GM19238 (cell line): ENCODE results near the gene ZNF212.
"Not testable (repeated sequence)": the region's sequence is repeated elsewhere in the genome, so short reads cannot be mapped to it uniquely, and the experiment has no call there.

Source experiments
- DNase-seq: peaks from one replicate; pipeline ENCODE4 v3.0.0; 2011; ENCODE audit warnings: low spot score; ENCODE audit not compliant: insufficient read length

The ZNF212 gene

GRCh38 chr7:149218469-149219420 lies 20.7 kb upstream of the ZNF212 start:
- DNase-seq = no peak

- no peak for DNase-seq
These were observed 18.9 kb upstream of the ZNF212 start for GRCh38 chr7:149220534-149220933.

DNA sequence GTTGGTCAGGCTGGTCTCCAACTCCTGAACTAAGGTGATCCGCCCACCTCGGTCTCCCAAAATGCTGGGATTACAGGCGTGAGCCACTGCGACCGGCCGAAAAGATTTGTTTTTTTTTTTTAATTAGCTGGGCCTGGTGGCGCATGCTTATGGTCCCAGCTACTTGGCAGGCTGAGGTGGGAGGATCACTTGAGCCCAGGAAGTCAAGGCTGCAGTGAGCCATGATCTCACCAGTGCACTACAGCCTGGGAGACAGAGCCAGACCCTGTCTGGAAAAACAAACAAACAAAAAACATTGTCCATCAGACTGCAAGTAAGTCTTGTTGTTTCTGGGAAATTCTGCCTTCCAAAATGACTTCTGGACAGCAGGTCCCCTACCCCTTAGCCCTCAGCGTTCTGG lies 16.3 kb upstream of the ZNF212 start:
- DNase-seq = no peak

DNA sequence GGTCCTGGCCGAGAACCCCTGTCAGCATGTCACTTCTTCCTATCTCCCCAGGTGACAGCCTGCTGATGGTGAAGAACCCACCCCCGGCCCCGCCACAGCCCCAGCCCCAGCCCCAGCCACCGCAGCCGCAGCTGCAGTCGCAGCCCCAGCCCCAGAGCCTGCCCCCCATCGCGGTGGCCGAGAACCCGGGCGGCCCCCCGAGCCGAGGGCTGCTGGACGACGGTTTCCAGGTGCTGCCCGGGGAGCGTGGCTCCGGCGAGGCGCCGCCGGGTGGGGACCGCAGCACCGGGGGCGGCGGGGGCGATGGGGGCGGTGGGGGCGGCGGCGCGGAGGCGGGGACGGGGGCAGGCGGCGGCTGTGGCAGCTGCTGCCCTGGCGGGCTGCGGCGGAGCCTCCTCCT lies 15.7 kb upstream of the ZNF212 start:
- DNase-seq = no peak

DNA sequence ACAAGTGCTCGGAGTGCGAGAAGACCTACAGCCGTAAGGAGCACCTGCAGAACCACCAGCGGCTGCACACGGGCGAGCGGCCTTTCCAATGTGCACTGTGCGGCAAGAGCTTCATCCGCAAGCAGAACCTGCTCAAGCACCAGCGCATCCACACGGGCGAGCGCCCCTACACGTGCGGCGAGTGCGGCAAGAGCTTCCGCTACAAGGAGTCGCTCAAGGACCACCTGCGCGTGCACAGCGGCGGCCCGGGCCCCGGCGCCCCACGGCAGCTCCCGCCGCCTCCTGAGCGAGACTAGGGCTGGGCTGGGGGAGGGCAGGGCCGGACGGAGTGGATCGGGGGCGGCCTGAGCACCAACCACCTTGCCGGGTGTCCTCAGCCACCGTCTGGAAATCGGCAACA lies 15.1 kb upstream of the ZNF212 start:
- DNase-seq = no peak

DNA sequence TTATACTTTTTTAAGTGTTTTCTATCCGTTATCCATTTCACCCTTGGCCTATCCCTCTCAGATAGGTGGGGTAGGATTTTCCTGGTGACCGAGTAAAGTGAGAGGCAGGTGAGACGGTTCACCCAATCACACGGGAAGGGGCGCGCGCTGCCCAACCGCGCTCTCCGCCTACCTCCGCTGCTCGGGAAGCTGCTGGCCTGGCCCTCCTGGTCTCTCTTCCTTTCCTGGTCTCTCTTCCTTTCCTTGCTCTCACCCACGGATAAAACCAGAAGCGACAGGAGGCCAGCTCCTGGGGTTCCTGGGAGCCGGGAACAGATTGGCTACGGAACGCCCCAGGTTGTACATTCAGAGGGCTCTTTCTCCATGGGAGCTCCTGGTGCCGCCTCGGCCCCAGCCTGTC lies 14.3 kb upstream of the ZNF212 start:
- no peak for DNase-seq

DNA sequence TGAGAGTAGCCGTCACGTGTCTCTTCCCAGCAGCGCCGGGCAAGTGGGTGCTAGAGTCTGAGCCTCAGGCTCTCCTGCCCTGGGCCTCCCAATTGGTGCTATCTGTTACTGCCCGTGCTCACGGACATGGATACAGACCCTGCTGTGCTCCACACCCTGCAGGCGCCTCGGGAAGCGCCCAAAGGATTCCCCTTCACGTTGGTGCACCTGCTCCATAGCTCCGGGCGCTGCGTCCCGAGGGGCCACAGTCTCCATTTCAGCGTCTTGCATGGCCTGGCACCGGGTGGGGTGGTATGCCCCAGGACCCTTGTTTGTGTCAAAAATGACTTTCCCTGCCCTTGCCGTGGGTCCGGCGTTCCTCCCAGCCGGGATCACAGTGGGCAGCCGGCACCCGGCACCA lies 13.8 kb upstream of the ZNF212 start:
- DNase-seq = no peak

DNA sequence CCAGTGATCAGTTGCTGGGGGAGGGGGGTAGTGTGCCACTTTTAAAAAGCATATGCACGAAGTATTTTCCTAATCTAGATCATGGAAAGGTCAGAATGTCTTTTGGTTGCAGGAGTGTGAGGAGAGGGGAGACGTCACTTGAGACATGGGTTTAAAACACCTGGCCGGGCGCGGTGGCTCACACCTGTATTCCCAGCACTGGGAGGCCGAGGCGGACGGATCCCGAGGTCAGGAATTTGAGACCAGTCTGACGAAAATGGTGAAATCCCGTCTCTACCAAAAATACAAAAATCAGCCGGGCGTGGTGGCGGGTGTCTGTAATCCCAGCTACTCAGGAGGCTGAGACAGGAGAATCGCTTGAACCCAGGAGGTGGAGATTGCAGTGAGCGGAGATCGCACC lies 13.1 kb upstream of the ZNF212 start:
- DNase-seq = not testable (repeated sequence)

DNA sequence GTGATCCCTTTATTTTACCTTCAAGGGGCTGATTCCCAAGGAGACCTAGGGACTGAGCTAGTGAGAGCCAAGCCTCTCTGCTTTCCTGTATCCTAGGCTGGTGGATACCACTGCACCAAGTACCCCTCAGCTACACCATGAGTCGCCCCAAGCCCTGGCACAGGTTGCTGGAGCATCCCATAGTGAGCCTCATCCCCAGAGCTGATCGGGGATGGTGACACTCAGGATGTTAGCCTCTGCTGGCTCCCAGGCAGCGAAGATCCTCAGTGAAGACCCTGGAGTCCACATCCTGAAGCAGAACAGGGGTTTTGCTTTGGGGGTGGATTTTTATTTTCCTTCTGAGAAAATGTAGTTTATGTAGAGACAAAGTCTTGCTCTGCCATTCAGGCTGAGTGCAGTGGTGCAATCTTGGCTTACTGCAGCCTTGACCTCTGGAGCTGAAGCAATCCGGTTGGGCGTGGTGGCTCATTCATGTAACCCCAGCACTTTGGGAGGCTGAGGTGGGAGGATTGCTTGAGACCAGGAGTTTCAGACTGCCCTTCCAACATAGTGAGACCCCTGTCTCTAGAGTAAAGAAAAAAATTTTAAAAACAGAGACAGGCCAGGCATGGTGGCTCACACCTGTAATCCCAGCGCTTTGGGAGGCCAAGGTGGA lies 12.5 kb upstream of the ZNF212 start:
- no peak for DNase-seq

DNA sequence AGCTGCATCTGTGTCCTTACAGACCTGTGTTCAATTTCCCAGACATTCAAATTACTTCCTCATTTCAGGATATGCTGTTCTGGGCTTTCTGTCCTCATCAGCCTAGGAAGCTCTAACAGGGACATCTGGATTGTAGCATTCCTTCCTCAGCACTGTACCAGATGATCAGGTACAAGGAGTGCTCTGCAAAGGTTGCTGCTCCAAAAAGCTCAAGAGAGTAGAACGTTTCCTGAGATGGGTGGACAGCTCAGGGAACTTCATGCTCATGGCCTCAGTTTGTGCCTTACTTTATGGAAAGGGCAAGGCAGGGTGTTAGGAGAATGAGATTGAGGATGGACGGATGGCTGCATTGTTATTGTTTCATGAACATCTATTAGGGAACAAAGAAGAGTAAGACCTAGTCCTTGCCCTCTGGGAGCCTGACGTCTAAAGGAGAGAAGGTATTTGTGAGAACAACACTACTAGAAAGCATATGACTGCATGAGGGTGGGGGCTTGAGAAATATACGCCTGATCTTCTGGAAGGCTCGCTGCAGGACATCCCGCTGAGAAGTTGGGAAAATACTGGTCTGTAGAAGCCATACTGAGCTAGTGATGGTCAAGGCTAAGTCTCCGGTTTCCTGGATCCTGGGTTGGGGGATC lies 10.5 kb upstream of the ZNF212 start:
- no peak for DNase-seq

DNA sequence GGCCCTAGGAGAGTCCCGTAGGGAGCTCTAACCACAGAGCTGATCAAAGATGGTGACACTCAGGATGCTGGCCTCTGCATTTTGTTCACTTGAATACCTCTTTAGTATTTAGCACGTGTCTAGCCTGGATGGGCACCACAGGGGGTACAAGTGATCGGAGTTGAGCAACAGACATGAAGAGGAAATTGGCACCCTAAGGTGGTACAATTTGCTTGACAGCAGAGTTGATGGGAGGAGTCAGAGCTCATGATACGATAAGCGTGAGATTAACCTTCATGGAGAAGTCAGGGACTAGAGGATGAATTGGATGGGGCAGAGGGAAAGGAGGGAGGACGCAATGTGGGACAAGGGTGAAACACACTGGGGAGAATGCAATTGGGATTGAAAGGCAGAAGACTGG lies 9.9 kb upstream of the ZNF212 start:
- DNase-seq = no peak

GRCh38 chr7:149232362-149232761 lies 7.1 kb upstream of the ZNF212 start:
- DNase-seq = no peak

- not testable (repeated sequence) for DNase-seq
These were observed 5.7 kb upstream of the ZNF212 start for GRCh38 chr7:149233655-149234204.

- no peak for DNase-seq
These were observed 1.9 kb upstream of the ZNF212 start for GRCh38 chr7:149237502-149237901.

DNA sequence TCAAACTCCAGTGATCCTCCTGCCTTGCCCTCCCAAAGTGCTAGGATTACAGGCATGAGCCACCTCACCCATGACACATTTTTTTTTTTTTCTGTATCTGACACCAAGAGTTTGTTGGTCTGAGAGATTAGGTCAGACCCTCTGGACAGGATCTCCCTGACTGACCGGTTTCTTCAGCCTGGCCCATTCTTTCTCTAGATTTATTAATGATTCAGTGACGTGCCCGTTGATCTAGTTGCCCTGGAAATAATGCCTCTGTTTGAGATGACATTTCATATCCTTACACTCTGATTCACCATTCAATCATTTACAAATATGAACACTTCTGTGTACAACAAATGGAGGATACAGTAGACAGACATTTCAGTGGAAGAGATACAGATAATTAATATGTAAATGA lies 1.4 kb upstream of the ZNF212 start:
- DNase-seq = no peak

DNA sequence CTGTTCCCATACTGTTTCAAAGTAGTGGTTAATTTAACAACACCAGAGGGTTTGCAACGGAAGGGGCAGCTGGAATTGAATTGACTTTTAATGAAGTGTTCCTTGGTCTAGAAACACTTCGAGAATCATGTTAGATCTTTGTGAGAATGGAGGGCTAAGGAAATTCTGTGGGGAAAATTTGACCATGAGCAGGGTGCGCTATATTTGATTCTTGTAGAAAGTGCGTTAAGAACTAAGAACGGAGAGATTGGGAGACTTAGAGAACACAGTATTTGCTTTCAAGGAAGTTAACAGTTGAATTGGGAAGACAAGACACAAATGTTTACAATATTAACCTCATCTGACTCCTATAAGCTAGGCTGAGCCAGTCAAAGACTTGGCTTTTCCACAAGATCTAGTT lies 1.2 kb downstream of the ZNF212 start:
- no peak for DNase-seq

- DNase-seq = no peak
These were observed 2.2 kb downstream of the ZNF212 start for GRCh38 chr7:149241696-149242095.

- no peak for DNase-seq
These were observed 5.8 kb downstream of the ZNF212 start for GRCh38 chr7:149245244-149245643.

DNA sequence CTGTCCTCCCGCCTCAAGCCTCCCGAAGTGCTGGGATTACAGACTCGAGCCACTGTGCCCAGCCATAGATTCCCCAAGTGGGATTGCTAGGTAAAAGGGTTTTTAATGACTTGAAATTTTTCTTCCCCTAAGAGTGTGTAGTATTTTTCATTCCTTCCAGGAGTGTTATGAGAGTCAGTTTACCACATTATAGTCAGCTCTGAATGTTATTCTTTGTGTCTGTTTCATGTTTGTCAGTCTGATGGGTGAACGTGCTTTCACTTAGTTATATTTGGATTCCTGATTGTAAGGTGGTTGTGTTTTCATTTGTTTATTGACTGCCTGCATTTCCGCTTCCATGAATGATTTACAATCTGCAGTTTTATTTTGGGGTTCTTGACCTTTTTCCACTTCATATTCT lies 6.3 kb downstream of the ZNF212 start:
- no peak for DNase-seq

DNA sequence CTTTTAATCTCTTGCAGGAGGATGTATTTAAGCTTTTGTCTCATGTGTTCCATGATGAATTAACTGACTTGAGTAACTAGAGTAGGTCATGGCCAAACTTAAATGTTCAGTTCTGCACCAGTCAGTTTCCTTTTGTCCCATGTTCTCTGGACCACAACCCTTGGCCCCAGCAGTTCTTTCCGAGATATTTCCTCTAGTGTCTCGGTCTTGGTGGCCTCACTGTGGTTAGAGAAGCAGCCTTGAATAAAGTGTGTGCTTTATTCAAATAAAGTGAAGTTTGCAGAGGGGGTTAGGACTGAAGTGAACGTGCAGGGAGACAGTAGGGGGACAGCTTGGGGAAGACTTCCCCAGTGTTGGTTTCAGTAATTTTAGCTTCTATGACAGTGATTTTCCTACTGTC lies 9.3 kb downstream of the ZNF212 start:
- no peak for DNase-seq

GRCh38 chr7:149250151-149250550 lies 10.7 kb downstream of the ZNF212 start:
- DNase-seq = not testable (repeated sequence)

DNA sequence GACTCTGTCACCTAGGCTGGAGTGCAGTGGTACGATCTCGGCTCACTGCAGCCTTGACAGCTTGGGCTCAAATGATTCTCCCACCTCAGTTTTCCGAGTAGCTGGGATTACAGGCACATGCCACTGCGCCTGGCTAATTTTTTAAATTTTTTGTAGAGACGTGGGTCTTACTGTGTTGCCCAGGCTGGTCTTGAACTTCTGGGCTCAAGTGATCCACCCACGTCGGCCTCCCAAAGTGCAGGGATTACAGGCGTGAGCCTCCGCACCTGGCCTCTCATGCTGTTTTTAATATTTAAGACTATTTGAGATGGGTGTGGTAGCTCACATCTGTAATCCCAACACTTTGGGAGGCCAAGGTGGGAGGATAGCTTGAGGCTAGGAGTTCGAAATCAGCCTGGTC lies 12.1 kb downstream of the ZNF212 start:
- DNase-seq = not testable (repeated sequence)
